GM19238 (cell line): ENCODE results near the gene ASS1.

ENCODE experiments used
- DNase-seq: peaks from one replicate; pipeline ENCODE4 v3.0.0; 2011; ENCODE audit warnings: low spot score; ENCODE audit not compliant: insufficient read length

Gene ASS1

GRCh38 chr9:130498298-130498917 is 53.6 kb downstream of the ASS1 start:
- DNase-seq: no peak

- DNase-seq: no peak
Measured at GRCh38 chr9:130498918-130499698, 54.3 kb downstream of the ASS1 start.

GRCh38 chr9:130499804-130500263 is 55.1 kb downstream of the ASS1 start:
- no peak for DNase-seq

GRCh38 chr9:130500340-130501180 is 55.8 kb downstream of the ASS1 start:
- no peak for DNase-seq

- DNase-seq: no peak
Measured at GRCh38 chr9:130501639-130502038, 56.9 kb downstream of the ASS1 start.

GRCh38 chr9:130508218-130508617 is 63.5 kb downstream of the ASS1 start:
- DNase-seq: no peak

- DNase-seq: no peak
Measured at GRCh38 chr9:130512199-130512598, 67.4 kb downstream of the ASS1 start.

- no peak for DNase-seq
Measured at GRCh38 chr9:130513078-130513477, 68.3 kb downstream of the ASS1 start.

- DNase-seq: no peak
Measured at GRCh38 chr9:130518233-130518632, 73.5 kb downstream of the ASS1 start.

- DNase-seq: no peak
Measured at GRCh38 chr9:130518943-130519799, 74.4 kb downstream of the ASS1 start.

- DNase-seq: no peak
Measured at GRCh38 chr9:130519927-130520326, 75.2 kb downstream of the ASS1 start.

- no peak for DNase-seq
Measured at GRCh38 chr9:130521715-130522114, 77.0 kb downstream of the ASS1 start.

- DNase-seq: no peak
Measured at GRCh38 chr9:130522233-130522808, 77.6 kb downstream of the ASS1 start.

GRCh38 chr9:130523921-130524320 is 79.2 kb downstream of the ASS1 start:
- DNase-seq: no peak

GRCh38 chr9:130526193-130526853 is 81.6 kb downstream of the ASS1 start:
- DNase-seq: no peak

- DNase-seq: no peak
Measured at GRCh38 chr9:130526854-130527650, 82.3 kb downstream of the ASS1 start.

- no peak for DNase-seq
Measured at GRCh38 chr9:130527651-130528310, 83.0 kb downstream of the ASS1 start.

- DNase-seq: no peak
Measured at GRCh38 chr9:130528674-130529073, 83.9 kb downstream of the ASS1 start.

- DNase-seq: no peak
Measured at GRCh38 chr9:130530938-130531337, 86.2 kb downstream of the ASS1 start.
